GM12878 (cell line): ENCODE data around the gene PGBD5.

Source experiments
- EP300 ChIP-seq, 2 experiments: fragments of 150-350 bp in 1 of 2; IDR thresholded peaks; 2 replicates each; pipeline ENCODE4 v1.6.1; 2011 to 2012; ENCODE audit warnings: low read depth in 2 of 2, low read length in 2 of 2, borderline replicate concordance in 1 of 2, improper control_type of control experiment in 1 of 2, inconsistent platforms in 1 of 2; ENCODE audit not compliant: control insufficient read depth in 1 of 2
- FOXK2 ChIP-seq: fragments of 450-650 bp; IDR thresholded peaks from 2 replicates; pipeline ENCODE4 v1.6.1; 2017; ENCODE audit warnings: mild to moderate bottlenecking, moderate library complexity
- GABPA ChIP-seq: IDR thresholded peaks from 2 replicates; pipeline ENCODE4 v1.6.1; 2014; ENCODE audit warnings: antibody characterized with exemption, low read depth, mild to moderate bottlenecking, inconsistent platforms
- HDAC6 ChIP-seq: fragments of 200-600 bp; sonication (generic); IDR thresholded peaks from one replicate; pipeline ENCODE4 v1.8.0; 2017; ENCODE audit warnings: antibody characterized with exemption; ENCODE audit not compliant: unreplicated experiment
- NBN ChIP-seq: fragments of 450-650 bp; IDR thresholded peaks from 2 replicates; pipeline ENCODE4 v1.6.1; 2016
- POLR2AphosphoS5 ChIP-seq: IDR thresholded peaks from 2 replicates; pipeline ENCODE4 v1.6.1; 2011; ENCODE audit warnings: mild to moderate bottlenecking, low read length, inconsistent platforms
- SIN3A ChIP-seq: IDR thresholded peaks from 2 replicates; pipeline ENCODE4 v1.6.1; 2012; ENCODE audit warnings: low read depth, low read length, improper control_type of control experiment
- TF ChIP-seq, protein P1 (sequence below), 3 experiments: IDR thresholded peaks in 2 of 3; conservative IDR thresholded peaks in 1 of 3; 2 replicates each; pipeline ENCODE4 v1.5.1; 2011; ENCODE audit warnings: low read depth in 3 of 3, low read length in 3 of 3, mild to moderate bottlenecking in 3 of 3, control low read depth in 2 of 3, moderate library complexity in 2 of 3, inconsistent platforms in 1 of 3, mixed read lengths in 1 of 3; ENCODE audit not compliant: control insufficient read depth in 2 of 3, insufficient read depth in 1 of 3; ENCODE audit errors: extremely low read depth in 1 of 3
- TF ChIP-seq, protein P2 (sequence below): IDR thresholded peaks from 2 replicates; pipeline ENCODE4 v1.6.1; 2012; ENCODE audit warnings: low read depth, low read length, improper control_type of control experiment
- TF ChIP-seq, protein P3 (sequence below): fragments of 450-650 bp; IDR thresholded peaks from 2 replicates; pipeline ENCODE4 v1.6.1; 2017; ENCODE audit warnings: mild to moderate bottlenecking, low read depth, inconsistent platforms; ENCODE audit not compliant: poor library complexity, severe bottlenecking
- TF ChIP-seq, protein P4 (sequence below): IDR thresholded peaks from 2 replicates; pipeline ENCODE4 v1.6.1; 2012; ENCODE audit warnings: low read length, inconsistent platforms

DNA sequence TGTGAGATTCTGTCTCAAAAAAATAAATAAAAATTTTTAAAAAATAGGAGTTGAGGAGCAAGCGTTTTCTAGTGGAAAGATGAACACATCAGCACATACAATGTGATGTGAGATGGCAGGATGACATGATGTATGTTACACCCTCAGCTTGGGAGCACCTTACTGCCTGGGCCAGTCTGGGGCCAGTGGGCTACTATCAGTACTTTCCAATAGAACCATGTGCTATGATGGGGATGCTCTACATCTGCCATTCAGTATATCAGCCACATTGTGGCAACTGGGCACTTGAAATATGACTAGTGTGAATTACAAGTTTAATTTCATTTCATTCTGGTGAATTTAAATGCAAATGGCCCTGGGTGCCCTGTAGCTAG, 156.0 kb downstream of the PGBD5 start:
- TF ChIP-seq, protein P1, sequence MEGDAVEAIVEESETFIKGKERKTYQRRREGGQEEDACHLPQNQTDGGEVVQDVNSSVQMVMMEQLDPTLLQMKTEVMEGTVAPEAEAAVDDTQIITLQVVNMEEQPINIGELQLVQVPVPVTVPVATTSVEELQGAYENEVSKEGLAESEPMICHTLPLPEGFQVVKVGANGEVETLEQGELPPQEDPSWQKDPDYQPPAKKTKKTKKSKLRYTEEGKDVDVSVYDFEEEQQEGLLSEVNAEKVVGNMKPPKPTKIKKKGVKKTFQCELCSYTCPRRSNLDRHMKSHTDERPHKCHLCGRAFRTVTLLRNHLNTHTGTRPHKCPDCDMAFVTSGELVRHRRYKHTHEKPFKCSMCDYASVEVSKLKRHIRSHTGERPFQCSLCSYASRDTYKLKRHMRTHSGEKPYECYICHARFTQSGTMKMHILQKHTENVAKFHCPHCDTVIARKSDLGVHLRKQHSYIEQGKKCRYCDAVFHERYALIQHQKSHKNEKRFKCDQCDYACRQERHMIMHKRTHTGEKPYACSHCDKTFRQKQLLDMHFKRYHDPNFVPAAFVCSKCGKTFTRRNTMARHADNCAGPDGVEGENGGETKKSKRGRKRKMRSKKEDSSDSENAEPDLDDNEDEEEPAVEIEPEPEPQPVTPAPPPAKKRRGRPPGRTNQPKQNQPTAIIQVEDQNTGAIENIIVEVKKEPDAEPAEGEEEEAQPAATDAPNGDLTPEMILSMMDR (IDR thresholded peaks at IDR 0.05 in 2 of 3, conservative IDR thresholded peaks at IDR 0.05 in 1 of 3; ENCODE audit: control insufficient read depth in 2 of 3, extremely low read depth in 1 of 3, insufficient read depth in 1 of 3, low read depth in 3 of 3, low read length in 3 of 3) = no peak
- TF ChIP-seq, protein P2, sequence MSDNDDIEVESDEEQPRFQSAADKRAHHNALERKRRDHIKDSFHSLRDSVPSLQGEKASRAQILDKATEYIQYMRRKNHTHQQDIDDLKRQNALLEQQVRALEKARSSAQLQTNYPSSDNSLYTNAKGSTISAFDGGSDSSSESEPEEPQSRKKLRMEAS = no peak
- no peak for TF ChIP-seq HDAC6
- TF ChIP-seq GABPA = no peak
- TF ChIP-seq NBN = no peak
- TF ChIP-seq, protein P3, sequence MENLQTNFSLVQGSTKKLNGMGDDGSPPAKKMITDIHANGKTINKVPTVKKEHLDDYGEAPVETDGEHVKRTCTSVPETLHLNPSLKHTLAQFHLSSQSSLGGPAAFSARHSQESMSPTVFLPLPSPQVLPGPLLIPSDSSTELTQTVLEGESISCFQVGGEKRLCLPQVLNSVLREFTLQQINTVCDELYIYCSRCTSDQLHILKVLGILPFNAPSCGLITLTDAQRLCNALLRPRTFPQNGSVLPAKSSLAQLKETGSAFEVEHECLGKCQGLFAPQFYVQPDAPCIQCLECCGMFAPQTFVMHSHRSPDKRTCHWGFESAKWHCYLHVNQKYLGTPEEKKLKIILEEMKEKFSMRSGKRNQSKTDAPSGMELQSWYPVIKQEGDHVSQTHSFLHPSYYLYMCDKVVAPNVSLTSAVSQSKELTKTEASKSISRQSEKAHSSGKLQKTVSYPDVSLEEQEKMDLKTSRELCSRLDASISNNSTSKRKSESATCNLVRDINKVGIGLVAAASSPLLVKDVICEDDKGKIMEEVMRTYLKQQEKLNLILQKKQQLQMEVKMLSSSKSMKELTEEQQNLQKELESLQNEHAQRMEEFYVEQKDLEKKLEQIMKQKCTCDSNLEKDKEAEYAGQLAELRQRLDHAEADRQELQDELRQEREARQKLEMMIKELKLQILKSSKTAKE = no peak
- TF ChIP-seq, protein P4, sequence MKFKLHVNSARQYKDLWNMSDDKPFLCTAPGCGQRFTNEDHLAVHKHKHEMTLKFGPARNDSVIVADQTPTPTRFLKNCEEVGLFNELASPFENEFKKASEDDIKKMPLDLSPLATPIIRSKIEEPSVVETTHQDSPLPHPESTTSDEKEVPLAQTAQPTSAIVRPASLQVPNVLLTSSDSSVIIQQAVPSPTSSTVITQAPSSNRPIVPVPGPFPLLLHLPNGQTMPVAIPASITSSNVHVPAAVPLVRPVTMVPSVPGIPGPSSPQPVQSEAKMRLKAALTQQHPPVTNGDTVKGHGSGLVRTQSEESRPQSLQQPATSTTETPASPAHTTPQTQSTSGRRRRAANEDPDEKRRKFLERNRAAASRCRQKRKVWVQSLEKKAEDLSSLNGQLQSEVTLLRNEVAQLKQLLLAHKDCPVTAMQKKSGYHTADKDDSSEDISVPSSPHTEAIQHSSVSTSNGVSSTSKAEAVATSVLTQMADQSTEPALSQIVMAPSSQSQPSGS = no peak
- TF ChIP-seq SIN3A = no peak
- no peak for TF ChIP-seq POLR2AphosphoS5
- TF ChIP-seq FOXK2 = no peak
- no peak for TF ChIP-seq EP300 (IDR thresholded peaks at IDR 0.05; ENCODE audit: borderline replicate concordance in 1 of 2, control insufficient read depth in 1 of 2, low read depth in 2 of 2, low read length in 2 of 2)
